Muscle of arm (tissue), 12 donors: ENCODE data around the gene NCAM1. TPM values are rescaled to one million over a fixed set of nuclear protein-coding genes. Genes with fewer than 3 reads are reported as not detected.
A peak's percentile ranks its signal among the peaks of the same experiment; 100 is the strongest.

ENCODE experiments used
- DNase-seq: peaks from one replicate; pipeline ENCODE4 v3.0.0-alpha.2; 2013
- polyA plus RNA-seq, 12 donors: library from polyadenylated mRNA; unstranded; fragments of 120-200 nt; gene quantifications; one replicate each; pipeline ENCODE4 v1.2.1, GENCODE V29; 2013; ENCODE audit not compliant: insufficient read length in 12 of 12

Gene NCAM1
- polyA plus RNA-seq, 12 donors, result 105 to 161 (median 136) TPM

DNA sequence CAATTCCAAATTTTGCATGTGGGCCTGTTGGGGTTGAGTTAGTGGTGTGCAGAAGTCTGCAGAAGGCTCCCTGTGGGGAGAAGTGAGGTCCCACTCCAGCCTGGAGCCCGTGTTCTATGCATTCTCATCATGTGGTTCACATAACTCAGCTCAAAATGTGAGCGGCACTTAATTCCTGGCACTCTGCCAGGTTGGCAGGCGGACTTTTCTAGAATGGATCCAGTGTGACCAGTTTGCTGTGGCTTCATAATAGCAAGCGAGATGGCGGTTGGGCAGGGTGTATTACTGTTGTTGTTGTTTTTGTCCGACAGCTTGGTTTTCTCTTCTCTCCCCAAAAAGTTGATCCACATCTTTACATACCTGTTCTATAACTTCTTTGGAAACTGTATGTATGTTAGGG lies 206.4 kb downstream of the NCAM1 start:
- no peak for DNase-seq

DNA sequence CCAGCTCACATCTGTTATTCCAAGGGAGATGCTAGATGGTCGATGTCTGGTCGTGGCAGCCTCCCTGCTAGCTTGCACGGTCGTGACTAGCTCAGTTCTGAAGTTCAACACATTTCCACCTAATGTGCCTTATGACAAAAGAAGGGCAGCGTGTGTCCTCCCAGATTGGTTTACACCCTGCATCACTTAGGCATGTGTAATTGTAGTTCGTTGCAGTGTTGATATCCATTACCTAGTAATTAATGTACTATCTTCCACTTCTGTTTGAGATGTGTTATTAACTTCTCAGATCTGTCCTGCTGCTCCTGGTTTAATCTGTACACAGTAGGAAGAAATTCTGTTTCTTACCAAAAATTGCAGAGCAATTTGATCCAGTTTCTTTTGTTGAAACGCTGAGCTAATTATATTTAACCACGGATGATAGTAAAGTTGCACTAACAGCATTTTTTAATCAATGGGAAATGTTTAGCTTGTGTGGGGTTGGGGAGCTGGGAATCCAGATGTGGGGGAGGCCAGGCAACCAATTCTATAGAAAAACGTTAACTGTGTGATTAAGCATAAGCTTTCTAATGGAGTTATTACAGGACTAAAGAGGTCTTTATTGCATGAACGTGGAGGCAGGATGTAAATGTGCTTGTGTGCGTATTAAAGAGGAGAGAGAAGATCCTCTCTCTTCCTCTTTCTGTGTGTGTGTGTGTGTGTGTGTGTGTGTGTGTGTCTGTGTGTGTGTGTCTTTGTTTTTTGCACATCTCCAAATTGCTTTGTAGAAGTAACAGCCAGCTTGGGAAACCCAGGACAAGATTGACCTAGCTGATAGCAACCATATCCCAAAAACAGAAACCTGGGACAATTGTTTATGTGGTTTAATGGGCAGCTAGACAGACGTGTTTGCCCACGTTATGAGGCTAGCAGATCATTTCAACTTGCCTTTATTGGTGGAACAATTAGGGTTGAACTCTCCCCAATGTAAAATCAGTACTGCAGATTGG lies 207.4 kb downstream of the NCAM1 start:
- no peak for DNase-seq

DNA sequence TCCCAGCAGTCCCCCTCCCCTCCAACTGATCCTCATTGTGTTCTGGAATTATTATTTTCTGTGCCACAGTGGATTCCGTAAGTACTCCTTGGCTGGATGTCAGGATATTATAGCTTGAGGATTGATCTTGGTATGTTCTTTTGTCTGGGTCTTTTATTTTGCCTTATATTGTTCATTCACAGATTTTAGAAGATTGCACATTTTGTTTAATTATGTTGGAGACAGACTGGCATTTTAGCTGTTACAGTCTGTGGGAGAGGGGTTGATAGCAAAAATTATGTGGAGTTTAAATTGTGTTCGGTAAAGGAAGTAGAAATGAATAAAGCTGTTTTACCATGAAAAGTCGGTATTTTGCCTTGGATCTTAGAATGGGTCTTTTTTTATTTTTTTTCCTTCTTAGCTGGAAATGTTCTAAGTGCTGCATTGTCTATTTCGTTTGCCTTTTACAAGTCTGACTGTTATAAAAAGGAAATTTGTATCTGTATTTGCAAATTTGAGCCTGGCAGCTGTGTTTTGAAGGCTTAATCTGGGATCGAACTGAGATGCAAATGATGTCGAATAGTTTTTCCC lies 211.2 kb downstream of the NCAM1 start:
- DNase-seq, result no peak

DNA sequence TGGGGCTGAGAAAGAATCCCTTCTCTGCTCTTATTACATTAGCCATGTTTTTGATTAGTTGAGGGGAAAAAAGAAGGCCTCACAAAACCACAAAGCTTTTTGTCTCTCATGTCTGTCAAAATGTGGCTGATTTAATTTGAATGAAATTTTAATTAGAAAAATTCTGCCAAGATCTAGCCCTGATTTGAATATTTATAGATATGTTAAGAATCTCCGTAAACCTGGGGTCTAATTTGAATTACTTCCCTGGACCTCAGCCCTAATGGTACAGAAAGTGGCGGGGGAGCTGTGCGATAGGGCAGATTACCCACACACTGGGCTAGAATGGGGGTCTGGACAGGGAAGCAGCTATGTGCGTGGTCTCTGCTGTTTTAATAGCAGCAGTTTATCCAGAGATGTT lies 211.9 kb downstream of the NCAM1 start:
- DNase-seq, result no peak

DNA sequence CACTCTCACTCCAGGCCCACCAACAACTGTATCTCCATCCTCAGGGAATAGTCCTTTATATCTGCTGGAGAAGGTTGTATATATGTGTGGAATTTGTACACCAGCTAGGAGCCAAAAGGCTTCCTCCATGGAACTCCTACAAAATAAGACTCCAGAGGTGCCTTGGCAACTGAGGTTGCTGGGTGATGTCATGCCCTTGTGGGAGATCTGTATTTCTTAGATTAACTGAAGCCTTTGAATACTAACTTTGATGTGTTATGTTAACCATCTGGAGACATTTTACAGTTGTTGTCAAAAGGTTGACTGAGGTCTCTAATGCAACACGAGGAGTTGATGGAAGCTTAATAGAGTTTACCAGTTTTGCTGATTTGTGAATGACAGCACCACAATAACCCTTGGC lies 213.7 kb downstream of the NCAM1 start:
- DNase-seq, result no peak

DNA sequence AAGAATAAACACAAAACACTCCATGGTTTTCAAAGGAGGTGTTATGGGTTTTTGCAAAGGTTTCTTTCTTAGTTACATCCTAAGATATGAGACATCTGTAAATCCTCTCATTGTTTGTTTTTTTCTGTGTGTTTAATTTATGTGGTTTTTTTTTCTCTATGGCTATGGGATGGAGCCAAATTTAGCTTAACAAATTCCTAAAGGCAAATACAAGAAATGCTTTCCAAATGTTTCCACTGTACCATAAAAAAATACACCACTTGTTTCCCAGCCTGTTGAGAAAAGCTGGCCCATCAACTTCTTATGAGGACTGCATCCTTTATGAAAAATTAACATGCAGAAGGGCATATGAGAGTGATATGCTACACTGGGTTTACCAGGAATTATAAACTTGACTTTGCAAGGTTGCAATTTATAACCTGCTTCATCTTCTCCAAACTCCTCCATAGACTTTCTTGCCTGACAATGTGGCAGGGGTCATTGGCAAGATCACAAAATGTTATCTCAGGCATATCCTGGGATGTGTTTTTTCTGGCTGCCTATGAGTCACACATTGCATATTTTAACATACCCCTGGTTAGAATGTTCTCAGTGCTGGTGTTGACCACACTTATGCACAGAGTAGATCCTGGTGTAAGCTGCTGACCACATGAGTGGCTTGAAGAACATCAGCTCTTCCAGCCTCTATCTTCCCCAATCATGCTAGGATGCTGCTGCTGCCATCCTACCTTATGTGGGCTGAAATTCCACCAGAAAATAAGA lies 215.6 kb downstream of the NCAM1 start:
- no peak for DNase-seq

DNA sequence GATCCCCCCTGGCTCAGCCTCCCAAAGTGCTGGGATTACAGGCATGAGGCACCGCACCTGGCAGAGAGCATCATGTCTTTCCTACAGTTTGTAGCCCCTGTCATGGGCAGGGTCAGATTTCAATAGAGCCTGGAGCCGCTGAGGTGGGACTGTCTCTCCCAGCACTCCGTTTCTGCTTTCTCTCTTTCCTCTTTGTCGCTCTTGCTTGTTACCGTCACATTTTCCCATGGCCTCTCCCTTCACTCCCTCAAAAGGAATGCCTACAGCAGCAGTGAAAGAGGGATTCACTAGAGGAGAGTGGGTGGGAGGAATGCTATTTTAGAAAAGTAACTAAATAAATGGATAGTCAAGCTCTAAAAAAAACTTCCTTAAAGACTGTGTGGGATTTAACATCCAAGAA lies 216.5 kb downstream of the NCAM1 start:
- DNase-seq, result no peak

DNA sequence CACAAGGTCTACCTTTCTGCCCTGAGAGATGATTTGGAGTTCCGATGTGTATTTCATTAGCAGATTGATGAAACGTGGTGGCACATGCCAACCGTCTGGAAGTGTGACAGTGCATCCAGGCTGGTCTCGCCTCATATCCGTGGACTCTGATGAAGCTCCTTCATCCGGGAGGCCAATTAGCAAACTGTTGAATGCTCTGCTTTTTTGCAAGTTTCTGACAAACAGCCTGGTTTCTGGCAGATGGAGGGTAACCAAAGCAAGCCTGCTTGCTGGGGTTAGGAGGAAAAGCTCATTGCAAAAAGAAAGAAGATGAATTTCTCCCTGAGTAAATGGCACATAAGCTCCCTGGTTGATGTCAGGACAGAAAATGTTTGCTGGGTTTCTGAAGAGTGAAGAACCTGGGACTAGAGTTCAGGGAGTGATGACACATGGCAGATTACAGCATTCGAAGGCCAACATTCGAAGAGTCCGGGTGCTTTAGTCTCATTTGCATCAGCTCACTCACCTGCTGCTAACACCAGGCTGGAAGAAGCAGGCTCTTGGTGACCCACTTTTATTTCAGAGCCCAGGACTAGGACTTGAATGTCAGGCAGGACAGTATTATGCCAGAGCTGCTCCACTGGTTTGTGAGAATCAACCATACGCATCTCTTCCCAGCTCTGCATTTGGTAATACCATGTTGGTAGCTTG lies 217.3 kb downstream of the NCAM1 start:
- no peak for DNase-seq

DNA sequence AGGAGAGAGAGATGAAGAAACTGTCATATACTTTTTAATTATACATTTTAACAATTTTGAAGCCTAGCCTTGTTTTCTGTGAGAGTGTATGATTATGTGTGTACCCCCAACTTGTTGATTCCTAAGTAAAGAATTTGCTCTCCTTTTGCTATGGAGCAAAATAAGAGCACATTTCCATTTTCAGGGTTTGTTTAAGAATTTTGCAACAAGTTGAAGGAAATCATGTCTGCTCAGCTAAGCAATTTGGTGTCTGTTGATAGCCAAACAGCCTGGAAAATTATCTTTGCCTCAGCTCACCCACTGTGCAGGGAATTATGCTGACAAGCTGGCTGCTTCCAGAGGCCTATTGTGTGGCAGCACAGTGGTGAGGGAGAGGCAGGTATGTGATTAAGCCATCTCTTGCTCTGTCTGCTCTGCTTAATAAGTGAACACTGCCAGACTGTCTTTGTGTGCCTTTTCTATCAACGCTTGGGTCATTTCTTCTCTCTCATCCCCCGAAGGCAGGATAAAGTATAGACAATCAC lies 218.0 kb downstream of the NCAM1 start:
- DNase-seq, result no peak

DNA sequence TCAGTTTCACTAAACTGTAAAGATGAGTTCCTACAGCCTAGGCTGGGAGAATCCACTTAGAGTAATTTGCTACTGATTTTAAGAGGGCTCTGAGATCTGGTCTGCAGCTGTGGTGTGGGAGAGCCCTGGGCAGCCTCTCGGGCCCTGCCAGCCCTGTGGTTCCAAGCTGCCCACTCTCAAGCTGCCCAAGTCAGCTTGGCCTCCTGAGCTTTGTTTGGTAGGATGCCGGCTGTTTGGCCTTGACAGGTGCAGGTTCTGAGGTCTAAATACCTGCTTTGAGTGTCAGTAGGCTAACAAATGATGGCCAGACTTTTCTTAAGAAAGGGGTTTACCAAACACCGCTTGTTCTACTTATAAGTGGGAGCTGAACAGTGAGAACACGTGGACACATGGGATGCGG lies 219.9 kb downstream of the NCAM1 start:
- no peak for DNase-seq

DNA sequence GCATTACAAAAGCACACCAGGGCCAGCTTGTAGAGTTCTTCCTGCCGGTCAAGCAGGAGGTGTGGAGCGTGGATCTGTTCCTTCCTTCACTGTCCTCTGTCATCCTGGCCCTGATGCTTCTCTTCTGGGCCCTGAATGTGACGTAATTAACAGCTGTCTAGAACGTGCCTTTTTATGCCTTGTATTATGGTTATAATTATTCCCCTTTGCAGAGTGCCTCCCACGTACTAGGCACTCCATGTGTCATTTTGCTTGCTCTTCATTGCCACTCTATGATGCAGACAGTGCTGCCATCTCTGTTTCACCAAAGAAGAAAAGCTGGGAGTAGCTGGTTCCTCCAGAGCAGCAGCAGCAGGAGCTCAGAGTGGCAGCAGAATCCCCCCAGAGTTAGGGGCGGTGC lies 221.1 kb downstream of the NCAM1 start:
- no peak for DNase-seq

DNA sequence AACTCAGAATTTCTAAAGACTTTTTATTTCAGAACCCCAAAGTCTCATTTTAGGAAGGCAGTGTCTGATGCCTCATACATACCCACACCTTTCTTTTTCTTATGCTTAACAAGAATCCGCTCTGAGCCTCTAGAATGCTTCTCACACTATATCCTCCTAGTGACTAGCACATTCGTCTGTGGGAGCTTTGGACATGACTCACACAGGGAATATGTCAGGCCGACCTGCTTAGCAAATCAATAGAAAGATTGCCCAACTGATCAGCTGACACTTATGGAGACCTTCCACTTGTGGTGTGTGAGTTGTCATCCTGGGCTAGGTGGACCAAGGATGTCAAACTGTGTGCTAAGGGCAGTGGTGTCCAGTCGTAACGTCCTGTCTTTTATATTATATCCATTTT lies 223.3 kb downstream of the NCAM1 start:
- no peak for DNase-seq

DNA sequence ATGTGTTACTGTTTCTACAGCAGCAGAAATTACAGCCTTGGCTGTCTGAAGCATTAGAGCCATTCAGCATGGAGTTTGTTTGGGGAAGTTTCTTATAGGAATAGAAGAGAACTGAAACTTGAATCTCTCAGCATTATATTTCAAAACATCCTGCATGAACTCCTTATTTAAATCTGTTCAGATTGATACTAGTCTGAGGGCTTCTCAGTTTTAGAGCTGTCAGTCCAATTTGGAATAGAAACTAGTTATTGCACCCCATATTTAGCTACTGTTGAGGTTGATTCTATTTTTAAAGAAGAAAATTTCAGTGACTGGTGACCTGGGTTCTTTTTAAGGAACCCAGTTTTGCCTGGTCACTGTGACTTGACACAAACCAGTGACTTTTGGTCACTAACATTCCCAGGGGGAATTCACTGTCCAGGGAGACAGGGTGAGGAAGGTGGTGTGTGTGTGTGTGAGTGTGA lies 227.2 kb downstream of the NCAM1 start:
- DNase-seq, result no peak

DNA sequence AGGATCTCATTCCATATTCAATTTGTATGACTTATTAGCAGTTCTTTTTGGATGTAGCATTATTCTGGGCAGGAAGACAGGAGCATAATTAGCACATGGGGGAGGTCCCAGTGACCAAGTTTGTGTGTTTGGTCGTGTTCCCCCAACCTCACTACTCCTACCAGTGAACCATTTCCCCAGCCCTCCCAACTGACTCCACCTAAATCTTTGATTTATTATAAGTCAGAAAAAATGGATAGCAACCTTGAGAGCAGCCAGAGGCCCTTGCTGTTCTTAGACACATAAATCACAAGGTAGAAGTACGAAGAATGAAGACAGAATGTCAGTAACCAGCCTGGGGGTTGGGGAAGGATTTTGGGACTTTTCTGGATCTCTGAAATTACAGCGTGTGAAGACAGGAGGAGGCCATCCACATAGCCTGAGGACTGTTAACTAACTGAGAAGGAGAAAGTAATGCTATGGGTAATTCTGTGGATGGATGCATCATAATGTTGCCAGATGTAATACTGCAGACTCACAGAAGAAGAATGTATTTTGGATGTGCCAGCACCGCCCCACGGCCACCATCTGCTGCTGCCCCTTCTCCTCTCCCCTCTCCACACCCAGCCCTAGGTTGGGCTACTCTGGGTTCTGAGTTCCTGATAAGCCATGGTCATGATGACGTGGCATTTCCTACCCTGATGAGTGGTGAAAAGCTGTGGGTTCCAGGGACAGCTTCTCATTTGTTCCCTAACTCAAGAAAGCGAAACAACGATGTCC lies 228.9 kb downstream of the NCAM1 start:
- no peak for DNase-seq

DNA sequence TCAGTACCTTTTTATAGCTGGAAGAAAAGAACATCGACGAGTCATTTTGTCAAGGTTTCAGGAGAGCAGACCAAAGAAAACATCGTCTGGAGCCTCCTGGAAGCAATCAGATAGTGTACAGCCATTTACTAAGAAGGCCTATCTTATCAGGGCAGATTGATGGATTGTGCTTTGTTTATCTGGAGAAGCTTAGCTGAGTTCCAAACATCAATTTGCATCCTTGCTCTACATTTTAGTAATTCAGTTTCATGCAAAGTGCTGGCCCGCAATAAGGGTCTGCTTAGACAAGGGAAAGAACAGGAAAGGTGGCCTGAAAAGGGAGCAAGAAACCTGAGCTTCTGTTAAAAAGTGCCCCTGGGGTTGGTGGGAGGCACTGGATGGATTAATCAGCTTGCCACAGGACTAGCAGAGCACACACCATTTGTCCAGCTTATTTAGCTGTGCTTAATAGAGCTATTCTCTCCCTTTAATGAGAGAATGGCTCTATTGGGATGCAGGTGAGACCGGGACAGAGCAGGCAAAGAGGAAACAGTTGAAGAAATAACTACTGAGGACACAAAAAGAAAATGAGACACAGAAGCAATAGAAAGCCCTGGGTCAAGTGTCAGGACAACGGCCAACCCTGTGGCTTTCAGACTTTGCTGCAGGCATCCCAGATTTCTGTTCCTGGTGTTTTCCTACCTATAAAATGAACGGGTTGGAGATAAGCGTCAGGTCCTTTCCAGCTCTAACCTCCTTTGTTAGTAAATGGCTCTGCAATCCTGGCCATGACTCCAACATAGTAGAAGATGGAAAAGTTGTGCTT lies 231.1 kb downstream of the NCAM1 start:
- DNase-seq, result no peak

DNA sequence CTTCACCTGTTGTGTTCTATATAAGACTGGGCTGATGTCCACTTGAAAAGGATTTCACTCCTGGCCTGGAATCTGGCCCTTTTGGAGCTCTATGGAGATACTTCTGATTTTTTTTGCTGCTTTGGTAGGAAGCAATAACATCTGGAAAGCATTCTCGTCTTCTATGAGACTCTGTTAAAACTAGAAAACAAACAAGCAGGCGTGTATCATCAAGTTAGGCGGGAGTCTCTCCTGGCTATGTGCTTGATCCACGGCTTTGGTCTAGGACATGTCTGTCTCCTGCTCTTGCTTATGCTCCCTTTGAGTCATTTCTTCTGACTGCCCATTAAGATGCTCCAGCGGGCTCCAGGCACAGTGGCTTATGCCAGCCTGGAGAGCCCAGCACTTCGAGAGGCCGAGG lies 231.8 kb downstream of the NCAM1 start:
- peak; percentile 57 for DNase-seq

DNA sequence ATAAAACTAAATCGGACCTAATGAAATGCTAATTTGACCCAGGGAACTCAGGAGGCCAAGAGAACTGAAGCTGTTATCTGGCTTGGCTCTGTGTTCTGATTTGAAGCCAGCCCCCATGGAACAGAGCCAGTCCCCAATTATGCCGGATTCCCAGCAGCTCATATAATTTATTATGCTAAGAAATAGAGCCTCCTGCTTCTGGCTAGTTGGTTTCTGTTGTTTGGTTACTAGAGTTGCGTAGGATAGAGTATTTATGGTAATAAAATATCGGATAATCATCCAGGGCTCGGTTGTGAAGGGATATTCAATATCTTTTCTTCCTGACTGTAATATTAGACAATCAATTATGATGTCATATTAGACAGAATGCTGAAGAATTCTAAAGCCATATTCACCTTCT lies 232.7 kb downstream of the NCAM1 start:
- DNase-seq, result no peak

DNA sequence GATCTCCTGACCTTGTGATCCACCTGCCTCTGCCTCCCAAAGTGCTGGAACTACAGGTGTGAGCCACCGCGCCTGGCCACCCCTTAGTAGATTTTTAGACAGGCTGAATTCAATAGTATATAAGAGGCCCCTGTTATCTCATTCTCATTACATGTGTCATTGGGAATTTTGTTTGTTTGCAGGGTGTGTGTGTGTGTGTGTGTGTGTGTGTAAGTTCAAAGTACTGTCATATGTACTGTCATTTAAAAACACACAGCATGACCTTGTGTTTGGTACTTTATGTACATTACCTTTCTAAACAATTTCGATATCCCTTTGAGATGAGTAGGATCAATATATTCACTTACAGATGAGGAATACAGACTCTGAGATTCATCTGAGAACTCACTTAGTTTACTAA lies 234.5 kb downstream of the NCAM1 start:
- DNase-seq, result no peak

DNA sequence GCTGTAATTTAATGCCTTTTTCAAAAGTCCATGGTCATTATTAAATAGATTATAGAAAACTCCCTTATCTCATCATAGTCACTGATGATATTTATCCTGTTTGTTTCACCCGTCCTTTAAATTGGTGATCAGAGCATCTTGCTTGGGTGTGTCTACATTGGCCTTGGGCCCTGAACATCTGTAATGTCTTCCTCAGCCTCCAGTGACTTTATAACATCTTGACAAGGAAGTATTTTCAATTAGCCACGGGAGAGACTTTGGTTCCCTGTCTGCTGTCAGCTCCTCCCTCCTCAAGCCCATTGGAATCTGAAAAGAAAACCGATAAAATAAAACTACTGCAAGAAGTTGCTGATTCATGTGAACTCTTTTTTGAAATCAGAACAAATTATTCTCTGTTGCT lies 236.2 kb downstream of the NCAM1 start:
- no peak for DNase-seq
